GM12874 (cell line): ENCODE data around the gene EXD3.

Experiments used
- TF ChIP-seq, protein P1 (sequence below): IDR thresholded peaks from 2 replicates; pipeline ENCODE4 v1.5.1; 2011; ENCODE audit warnings: low read depth, mild to moderate bottlenecking, control low read depth, low read length, moderate library complexity; ENCODE audit not compliant: insufficient read depth

The EXD3 gene

DNA sequence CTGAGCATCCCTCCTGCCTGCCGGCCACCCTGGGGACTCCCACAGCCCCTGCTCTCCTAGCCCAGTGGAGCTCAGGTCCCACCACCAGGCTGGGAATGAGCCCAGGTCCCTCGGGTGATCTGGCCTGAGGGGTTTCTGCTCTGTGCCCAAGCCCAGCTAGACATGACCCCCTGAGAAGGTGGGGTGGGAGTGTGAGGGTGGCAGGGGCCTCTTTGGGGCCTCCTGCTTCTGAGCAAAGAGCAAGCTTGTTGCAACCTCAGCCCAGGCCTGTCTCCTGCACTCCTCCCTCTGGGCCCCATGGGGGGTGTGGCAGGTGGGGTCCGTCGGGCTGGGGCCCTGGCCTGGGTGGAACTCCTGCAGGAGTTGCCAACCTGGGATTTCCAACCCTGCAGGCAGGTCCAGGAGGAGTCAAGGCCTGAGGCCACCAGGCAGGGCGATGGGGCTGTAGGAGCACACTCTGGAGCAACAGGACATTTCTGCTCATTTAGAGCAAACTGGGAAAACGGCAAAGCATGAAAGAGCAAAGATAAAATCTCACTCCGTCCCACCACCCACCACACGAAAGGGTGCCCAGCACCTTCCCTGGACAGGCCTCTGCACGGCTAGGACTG lies 109.5 kb downstream of the EXD3 start:
- TF ChIP-seq, protein P1, sequence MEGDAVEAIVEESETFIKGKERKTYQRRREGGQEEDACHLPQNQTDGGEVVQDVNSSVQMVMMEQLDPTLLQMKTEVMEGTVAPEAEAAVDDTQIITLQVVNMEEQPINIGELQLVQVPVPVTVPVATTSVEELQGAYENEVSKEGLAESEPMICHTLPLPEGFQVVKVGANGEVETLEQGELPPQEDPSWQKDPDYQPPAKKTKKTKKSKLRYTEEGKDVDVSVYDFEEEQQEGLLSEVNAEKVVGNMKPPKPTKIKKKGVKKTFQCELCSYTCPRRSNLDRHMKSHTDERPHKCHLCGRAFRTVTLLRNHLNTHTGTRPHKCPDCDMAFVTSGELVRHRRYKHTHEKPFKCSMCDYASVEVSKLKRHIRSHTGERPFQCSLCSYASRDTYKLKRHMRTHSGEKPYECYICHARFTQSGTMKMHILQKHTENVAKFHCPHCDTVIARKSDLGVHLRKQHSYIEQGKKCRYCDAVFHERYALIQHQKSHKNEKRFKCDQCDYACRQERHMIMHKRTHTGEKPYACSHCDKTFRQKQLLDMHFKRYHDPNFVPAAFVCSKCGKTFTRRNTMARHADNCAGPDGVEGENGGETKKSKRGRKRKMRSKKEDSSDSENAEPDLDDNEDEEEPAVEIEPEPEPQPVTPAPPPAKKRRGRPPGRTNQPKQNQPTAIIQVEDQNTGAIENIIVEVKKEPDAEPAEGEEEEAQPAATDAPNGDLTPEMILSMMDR: no peak

DNA sequence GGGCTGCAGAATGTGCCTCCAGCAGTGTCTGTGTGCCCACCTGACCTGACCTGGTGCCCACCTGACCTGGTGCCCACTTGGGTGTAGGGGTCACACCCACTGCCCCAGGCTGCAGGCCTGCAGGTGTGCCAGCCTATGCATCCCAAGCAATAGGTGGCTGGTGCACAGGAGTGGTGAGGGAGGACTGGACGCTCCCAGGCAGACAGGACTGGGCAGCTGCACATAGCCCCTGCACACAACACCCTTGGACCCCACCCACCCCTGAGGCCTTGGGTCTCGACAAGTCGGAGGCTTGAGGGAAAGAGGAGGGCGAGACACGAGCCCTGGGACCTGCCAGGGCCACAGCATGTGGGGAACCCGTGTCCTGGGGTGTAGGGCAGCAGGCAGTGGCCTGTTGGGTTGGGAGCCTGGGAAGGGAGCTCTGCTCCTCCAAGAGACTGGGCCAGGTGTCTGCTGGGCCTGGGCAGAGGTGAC lies 110.1 kb downstream of the EXD3 start:
- TF ChIP-seq, protein P1: no peak

DNA sequence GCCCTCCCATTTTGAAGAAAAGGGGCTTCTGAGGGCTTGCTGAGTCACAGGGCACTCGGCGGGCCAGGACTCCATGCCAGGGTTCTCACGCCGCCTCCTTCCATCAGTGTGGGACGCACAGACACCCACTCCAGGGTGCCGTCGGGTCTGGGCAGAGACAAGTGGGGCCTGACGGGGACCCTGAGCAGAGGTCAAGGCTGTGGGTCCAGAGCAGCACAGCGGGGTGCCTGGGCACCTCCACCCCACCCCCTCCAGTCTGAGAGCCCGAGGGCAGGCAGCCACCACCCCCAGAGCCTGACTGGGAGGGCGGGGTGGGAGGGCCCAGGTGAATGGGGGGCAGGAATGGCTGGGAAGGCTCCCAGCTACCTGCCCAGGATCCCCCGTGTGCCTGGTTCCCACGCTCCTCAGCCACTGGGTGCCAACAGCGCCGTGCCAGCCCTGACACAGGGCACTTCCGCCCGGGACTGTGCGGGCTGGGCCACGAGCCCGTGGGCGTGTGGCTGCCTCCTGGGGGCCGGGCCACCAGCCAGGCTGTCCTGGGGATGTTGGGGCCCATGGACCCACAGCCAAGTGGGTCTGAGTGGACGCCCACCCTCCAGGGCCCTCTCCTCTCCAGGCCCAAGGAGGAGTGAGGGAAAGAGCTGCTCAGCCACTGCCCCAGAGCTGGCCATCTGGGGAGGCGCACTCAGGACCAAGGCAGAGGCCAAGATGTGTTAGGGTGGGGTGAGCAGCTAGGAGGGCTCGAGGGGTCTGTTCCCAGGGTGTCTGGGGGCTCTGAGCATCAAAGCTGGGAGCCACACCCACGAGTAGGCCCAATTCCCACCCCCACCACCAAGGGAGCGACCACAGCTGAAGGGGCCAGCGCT lies 110.7 kb downstream of the EXD3 start:
- TF ChIP-seq, protein P1: no peak

DNA sequence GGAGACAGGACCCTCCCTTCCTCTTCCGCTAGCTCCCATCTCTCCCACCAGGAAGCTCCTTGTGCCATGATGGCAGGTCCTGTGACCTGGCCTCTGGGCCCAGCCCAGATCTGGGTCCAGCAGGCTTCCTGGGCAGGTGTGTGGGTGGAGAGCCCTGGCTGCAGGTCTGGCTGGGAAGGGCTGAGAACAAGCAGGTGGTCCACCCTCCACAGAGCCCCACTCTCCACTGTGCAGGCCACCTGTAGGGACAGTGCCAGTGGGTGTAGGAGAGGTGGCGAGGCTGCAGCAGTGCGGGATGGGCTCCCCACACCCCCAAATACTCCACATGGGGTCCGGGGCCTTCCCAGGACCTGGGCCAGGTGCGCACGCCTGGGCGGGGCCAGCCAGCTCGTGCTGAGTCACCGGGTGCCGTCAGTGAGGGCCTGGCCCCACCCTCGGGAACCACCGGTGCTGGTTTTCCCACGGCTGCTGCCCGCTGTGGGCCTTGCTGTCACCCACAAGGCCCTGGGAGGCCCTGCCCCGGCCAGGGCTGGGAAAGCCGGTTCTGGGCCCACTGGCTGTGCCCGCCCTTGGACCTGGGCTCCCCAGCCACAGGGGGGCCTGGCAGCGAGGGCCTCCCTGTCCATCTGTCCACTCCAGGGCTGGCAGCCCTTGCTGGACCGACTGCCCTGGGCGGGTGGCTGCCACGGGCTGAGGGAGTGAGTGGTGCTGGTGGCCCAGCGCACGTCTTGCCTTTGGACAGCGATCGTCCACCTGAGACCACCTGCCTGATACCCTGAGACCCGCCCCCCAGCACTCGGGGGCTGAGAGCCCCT lies 111.6 kb downstream of the EXD3 start:
- TF ChIP-seq, protein P1: no peak

DNA sequence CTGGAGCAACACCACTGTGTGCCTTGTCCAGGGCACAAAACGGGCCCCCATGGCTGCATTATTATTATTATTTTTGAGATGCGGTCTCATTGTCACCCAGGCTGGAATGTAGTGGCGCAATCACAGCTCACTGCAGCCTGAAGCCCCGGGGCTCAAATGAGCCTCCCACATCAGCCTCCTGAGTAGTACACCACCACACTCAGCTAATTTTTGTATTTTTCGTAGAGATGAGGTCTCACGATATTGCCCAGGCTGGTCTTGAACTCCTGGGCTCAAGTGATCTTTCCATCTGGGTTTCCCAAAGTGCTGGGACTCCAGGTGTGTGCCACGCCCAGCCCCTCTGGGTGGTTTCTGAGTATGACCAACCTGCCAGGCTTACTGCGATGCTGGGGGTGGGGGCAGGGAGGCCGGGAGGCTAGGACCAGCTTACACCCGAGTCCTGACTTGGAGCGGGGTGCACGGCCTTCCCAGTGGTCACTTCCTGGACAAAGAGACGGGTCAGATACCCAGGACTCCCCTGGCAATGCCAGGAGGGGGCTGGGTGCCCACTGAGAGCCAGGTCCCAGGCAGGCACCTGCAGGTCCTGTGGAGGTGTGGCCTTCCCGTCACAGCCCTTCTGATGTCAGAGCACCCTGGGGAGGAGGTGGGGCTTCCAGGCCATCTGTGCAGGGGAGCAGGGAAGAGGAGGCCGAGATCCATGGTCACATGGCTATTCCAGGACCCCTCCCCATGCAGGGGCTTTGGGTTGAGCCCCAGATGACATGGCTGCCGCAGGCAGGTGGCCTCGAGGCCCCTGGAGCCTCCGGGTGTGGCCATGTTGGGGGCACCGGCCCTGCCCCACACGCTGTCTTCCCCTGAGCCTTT lies 112.5 kb downstream of the EXD3 start:
- TF ChIP-seq, protein P1: no peak

DNA sequence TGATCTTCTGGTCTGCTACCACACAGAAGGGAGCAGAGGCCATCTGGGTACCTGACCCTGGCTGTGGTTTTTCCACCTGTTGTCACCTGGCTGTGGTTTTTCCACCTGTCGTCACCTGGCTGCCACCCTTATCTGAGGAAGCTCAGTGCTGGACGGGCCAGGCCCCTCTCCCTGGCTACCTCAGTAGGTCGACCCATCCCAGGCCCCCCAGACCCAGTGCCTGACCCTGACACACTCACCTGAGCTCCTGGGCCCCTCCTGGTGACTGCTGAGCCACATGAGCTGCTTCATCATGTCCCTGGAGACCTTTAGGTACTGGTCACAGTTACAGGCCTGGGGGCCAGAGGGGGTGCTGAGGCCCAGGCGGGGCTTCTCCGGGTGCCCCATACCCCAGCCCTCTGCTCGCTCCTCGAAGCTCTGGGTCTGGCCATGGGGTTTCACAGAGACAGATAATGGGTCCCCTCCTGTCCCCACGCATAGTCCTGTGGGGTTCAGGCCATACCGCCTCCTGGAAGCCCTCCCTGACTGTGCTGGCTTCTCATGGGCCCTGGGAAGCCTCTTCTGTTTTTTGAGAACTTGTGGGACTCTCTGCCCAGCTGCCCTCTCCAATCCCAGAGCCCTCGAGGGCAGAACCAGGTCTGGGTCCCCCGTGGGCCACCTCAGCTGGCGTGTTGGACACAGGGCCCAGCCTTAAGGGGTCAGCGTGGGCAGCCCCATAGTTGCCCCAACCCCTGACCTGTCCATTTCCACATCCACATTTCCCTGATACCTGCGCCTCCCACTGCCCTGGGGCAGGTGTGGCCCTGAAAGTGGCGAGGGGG lies 113.4 kb downstream of the EXD3 start:
- TF ChIP-seq, protein P1: no peak
